ENCODE data around the gene PPP1R9A.

The PPP1R9A gene

DNA sequence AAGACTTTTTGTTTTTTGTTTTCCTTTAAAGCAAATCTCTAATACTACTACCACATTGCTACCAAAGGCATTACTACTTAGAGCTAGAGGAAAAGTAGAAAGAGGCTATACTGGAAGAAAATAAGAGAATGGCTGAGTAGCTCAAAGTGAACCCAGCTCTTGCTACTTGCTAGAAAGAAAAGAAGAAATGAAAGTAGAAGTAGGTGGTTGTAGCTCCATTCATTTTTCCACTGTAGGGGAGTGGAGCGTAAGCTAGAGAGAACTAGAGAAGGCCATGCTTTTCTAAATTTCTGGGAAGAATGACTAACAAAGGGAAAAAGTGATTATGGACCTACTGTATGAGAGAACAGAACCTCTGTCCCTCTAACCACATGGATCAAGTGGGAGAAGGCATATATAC lies 232.5 kb downstream of the PPP1R9A start:
- DNase-seq (ENCODE audit: low read depth, low spot score): no peak
- no peak overlapping the region for H3K4me3 ChIP-seq (ENCODE audit: low read length)

GRCh38 chr7:95141755-95142154 lies 234.4 kb downstream of the PPP1R9A start:
- no peak for DNase-seq (ENCODE audit: low read depth, low spot score)
- H3K4me3 ChIP-seq (ENCODE audit: low read length): no peak overlapping the region

DNA sequence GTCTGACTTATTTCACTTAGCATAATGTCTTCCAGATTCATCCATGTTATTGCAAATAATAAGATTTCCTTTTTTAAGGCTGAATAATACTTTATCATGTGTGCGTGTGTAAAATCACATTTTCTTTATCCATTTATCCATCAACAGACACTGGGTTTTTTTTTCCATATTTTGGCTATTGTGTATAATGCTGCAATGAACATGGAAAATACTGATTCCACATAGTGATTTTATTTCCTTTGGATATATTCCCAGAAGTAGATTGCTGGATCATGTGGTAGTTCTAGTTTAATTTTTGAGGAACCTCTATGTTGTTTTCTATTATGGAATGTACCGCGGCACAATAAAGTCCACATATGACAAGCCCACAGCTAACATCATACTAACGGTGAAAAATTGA lies 236.9 kb downstream of the PPP1R9A start:
- no peak overlapping the region for H3K4me3 ChIP-seq (ENCODE audit: low read length)
- no peak for DNase-seq (ENCODE audit: low read depth, low spot score)

DNA sequence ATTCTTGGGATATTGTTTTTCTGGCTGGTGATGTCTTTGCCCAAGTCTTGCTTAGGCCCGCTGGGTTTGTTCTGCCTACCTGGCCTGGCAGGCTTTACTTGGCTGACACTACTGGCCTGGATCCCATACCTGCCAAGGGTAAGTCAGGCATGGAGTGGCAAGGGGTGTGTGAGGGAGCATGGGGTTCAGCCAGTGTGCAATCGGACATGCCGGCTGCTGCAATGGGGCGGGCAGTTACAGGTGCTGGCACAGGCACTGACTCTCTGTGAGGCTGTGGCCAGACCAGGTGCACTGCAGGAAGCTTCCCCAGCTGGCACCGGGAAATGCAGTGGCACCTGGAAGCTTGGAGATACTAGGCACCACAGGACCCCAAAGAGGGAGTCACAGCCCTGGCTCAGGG lies 248.6 kb downstream of the PPP1R9A start:
- DNase-seq (ENCODE audit: low read depth, low spot score): no peak
- no peak overlapping the region for H3K4me3 ChIP-seq (ENCODE audit: low read length)

GRCh38 chr7:95157381-95157780 lies 250.0 kb downstream of the PPP1R9A start:
- no peak for DNase-seq (ENCODE audit: low read depth, low spot score)
- H3K4me3 ChIP-seq (ENCODE audit: low read length): no peak overlapping the region

DNA sequence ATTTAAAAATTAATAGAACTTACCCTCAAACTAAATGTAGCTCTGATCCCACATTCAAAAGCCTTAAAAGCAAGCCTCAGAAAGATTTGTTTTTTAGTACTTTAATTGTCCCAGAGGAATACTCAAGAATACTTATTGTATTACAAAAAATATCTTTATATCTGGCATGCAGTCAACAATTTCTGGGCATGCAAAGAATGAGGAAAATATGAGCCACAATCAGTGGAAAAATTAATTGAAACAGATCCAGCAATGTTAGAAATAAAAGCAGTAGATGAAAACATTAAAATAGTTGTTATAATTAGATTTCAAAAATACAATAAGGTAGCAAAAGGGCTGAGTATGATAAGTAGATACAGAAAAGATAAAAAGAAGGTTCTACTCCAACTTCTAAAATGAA lies 262.3 kb downstream of the PPP1R9A start:
- no peak for DNase-seq (ENCODE audit: low read depth, low spot score)
- H3K4me3 ChIP-seq (ENCODE audit: low read length): no peak overlapping the region

GRCh38 chr7:95172420-95172819 lies 265.0 kb downstream of the PPP1R9A start:
- DNase-seq (ENCODE audit: low read depth, low spot score): no peak
- H3K4me3 ChIP-seq (ENCODE audit: low read length): no peak overlapping the region

DNA sequence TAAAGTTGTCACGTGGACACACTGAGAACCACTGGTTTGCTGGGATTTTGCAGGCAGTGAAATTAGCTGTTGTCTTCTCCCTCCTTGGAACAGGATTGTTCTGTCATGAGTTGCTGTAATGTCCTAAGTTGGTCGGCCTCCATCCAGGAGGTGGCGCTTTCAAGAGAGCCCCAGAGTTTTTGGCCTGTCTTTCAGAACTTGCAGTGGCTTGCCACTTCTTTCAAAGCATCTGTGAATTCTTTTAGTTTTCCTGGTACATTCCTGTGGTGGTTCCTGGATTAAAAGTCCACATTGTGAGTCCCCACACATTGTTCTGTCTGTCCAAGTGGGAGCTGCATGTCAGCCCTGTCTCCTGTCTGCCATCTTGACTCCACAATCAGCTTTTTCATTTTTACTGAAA lies 283.1 kb downstream of the PPP1R9A start:
- H3K4me3 ChIP-seq (ENCODE audit: low read length): no peak overlapping the region
- no peak for DNase-seq (ENCODE audit: low read depth, low spot score)

GRCh38 chr7:95191795-95192194 lies 284.4 kb downstream of the PPP1R9A start:
- DNase-seq (ENCODE audit: low read depth, low spot score): no peak
- no peak overlapping the region for H3K4me3 ChIP-seq (ENCODE audit: low read length)

GRCh38 chr7:95198863-95199262 lies 291.5 kb downstream of the PPP1R9A start:
- DNase-seq (ENCODE audit: low read depth, low spot score): no peak
- no peak overlapping the region for H3K4me3 ChIP-seq (ENCODE audit: low read length)

DNA sequence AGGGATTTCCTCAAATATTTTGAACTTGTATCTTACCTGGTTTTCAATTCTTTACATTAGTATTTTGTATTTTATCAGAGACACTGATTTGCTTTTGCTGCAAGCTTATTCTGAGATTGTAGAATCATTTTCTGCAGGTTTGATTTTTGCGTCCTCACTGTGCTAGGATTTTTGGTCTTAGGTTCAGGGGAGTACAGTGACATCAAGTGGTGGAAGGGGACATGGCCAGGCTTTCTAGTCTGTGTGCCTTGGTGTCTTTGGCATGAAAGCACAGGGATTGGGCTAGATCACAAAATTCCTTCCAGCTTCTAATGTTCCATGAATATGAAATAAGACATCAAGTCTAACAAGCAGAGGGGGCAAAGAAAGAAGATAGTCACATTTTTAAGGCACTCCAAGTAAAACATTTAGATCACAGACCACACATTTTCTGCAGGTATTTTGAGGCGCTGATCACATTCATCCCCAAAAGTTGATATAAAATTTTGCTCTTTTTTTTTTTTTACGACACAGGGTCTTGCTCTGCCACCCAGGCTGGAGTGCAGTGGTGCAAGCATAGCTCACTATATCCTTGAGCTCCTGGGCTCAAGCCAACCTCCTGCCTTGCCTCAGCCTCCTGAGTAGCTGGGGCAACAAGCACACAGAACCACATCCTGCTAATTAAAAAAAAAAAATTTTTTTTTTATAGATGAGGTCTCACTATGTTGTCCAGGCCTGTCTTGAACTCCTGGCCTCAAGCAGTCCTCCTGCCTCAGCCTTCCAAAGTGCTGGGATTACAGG lies 292.6 kb downstream of the PPP1R9A start:
- DNase-seq (ENCODE audit: low read depth, low spot score): no peak
- no peak overlapping the region for H3K4me3 ChIP-seq (ENCODE audit: low read length)

- DNase-seq (ENCODE audit: low read depth, low spot score): no peak
- H3K4me3 ChIP-seq (ENCODE audit: low read length): no peak overlapping the region
These were observed 293.3 kb downstream of the PPP1R9A start for GRCh38 chr7:95200741-95201140.

DNA sequence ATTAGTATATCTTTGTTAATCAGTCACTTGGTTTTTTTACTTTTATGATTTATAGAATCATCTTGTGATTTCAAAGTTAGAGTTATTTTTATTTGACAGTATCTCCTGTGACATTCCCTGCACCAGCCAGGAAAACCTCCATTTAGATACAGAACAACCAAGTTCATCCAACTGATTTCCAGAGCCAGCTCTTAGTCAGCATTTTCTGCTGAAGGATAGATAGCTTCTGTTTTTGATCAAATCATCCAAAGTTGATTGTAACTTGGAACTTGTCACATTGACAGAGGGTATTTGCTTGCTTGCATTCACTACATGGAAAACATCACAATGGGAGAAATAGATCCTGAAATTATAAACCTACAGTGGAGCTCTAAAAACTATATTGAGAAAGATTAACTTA lies 294.3 kb downstream of the PPP1R9A start:
- H3K4me3 ChIP-seq (ENCODE audit: low read length): no peak overlapping the region
- no peak for DNase-seq (ENCODE audit: low read depth, low spot score)

DNA sequence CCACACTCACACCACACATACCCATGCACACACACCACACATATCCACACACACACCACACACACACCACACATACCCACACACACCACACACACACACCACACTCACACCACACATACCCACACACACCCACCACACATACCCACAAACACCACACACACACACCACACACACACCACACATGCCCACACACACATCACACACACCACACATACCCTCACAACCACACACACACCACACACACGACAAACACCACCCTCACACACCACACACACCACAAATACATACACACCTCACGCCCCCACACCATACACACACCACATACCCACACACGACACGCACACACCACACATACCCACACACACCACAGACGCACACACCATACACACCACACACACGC lies 297.2 kb downstream of the PPP1R9A start:
- DNase-seq (ENCODE audit: low read depth, low spot score): no peak
- H3K4me3 ChIP-seq (ENCODE audit: low read length): no peak overlapping the region

- DNase-seq (ENCODE audit: low read depth, low spot score): no peak
- H3K4me3 ChIP-seq (ENCODE audit: low read length): no peak overlapping the region
These were observed 298.4 kb downstream of the PPP1R9A start for GRCh38 chr7:95205665-95206225.

- no peak for DNase-seq (ENCODE audit: low read depth, low spot score)
These were observed 301.9 kb downstream of the PPP1R9A start for GRCh38 chr7:95209276-95209675.

GRCh38 chr7:95209788-95210187 lies 302.4 kb downstream of the PPP1R9A start:
- no peak for DNase-seq (ENCODE audit: low read depth, low spot score)

More at GRCh38 chr7:95209276-95209675, 301.9 kb downstream of the PPP1R9A start:
- H3K4me3 ChIP-seq (ENCODE audit: low read length): no peak overlapping the region

DNA sequence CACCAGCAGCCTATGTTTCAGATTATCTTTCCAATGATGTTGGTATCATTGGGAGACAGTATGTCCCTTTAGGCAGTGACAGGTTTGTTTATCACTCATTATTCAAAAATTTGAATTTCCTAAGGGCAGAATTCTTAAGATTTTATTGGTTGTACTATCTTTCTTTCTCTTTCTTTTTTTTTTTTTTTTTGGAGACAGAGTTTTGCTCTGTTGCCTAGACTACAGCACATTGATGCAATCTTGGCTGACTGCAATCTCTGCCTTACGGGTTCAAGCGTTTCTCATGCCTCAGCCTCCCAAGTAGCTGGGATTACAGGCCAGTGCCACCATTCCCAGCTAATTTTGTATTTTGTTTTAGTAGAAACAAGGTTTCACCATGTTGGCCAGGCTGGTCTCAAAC lies 305.8 kb downstream of the PPP1R9A start:
- no peak for DNase-seq (ENCODE audit: low read depth, low spot score)

More at GRCh38 chr7:95209788-95210187, 302.4 kb downstream of the PPP1R9A start:
- no peak overlapping the region for H3K4me3 ChIP-seq (ENCODE audit: low read length)

GRCh38 chr7:95213809-95214492 lies 306.6 kb downstream of the PPP1R9A start:
- no peak for DNase-seq (ENCODE audit: low read depth, low spot score)

More for the DNA sequence above, 305.8 kb downstream of the PPP1R9A start:
- H3K4me3 ChIP-seq (ENCODE audit: low read length): no peak overlapping the region

DNA sequence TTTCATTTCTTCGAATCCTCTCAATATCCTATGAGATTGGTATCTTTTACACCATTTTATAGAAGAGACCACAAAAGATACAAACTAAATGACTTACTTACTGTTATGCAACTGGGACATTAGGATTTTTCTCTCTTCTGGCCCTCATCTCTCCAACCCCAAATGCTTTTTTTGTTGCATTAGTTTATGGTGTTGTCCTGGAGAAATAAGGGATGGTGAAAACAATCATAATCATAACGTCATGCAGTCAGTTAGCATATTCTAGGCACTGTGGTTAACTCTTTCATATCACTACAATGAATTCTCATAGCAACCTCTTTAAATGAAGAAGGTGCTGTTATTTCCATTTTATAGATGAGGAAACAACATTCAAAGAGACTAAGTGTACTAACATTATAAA lies 312.3 kb downstream of the PPP1R9A start:
- H3K4me3 ChIP-seq (ENCODE audit: low read length): no peak overlapping the region
- no peak for DNase-seq (ENCODE audit: low read depth, low spot score)

More at GRCh38 chr7:95213809-95214492, 306.6 kb downstream of the PPP1R9A start:
- H3K4me3 ChIP-seq (ENCODE audit: low read length): no peak overlapping the region

Data from Jurkat, Clone E6-1 (cell line).